Inflammatory macrophage treated with lipopolysaccharide for 1 hour (primary cell): Measurements from ENCODE around the gene ARHGEF26.

Experiments
- DNase-seq, 2 donors: peaks; one replicate each; pipeline ENCODE4 v3.0.0-alpha.2; 2020 to 2022

Gene ARHGEF26

DNA sequence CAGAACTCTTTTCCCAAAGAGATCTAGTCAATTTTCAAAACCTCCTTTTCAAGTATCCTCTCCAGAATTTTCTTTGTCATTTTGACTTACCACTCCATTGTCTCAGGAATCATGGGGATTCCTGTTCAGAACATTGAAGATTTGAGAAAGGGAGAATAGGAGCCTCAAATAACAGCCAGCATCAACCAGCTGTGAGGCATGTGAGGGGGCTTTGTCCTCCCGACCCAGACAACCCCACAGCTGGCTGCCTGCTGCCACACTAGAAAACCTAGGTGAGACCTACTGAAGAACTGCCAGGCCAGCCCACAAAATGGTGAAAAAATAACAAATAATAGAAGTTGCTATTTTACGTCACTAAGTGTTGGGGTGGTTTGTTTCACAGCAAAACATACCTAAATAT is 5.9 kb upstream of the ARHGEF26 start:
- DNase-seq, result no peak

DNA sequence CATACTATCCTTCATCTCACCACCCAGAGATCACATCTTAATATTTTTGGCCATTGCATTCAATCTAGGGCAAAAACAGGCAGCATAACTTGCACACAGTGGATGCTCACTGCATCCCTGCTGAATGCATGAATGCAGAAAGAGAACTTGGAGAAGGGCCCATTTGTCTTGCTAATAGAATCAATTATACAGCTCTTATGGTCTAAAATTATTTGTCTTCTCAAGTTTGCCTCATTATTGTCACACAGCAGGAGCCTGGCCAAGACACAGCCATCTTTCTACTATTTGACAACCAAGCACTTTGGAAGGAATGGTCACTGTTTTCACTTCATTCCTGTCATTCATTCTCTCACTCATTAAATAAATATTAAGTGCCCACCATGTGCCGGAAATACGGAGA is 1.2 kb upstream of the ARHGEF26 start:
- DNase-seq, result no peak

DNA sequence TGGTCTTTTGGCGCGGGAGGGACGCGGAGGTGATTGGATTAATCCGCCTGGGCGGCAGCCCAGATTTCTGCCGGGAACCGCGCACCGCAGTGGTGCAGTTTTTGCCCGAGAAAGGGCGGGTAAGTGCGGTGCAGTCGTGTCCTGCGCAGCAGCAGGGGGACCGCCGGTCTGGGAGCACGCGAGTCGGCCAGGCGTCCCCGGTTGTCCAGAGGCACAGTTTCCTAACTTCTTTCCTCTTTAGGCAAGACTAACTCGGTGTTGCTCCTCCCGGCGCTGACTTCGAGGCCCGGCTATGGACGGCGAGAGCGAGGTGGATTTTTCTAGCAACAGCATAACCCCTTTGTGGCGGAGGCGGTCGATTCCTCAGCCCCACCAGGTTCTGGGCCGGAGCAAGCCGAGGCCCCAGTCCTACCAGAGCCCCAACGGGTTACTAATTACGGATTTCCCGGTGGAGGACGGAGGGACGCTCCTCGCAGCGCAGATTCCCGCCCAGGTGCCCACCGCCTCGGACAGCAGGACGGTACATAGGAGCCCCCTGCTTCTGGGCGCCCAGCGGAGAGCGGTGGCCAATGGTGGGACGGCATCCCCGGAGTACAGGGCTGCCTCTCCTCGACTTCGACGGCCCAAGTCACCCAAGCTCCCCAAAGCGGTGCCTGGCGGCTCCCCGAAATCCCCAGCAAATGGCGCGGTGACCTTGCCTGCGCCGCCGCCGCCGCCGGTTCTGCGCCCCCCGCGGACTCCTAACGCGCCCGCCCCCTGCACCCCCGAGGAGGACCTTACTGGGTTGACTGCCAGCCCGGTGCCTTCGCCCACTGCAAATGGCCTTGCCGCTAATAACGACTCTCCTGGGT is 736 bp downstream of the ARHGEF26 start:
- DNase-seq, result peak; percentile 17 to 31

DNA sequence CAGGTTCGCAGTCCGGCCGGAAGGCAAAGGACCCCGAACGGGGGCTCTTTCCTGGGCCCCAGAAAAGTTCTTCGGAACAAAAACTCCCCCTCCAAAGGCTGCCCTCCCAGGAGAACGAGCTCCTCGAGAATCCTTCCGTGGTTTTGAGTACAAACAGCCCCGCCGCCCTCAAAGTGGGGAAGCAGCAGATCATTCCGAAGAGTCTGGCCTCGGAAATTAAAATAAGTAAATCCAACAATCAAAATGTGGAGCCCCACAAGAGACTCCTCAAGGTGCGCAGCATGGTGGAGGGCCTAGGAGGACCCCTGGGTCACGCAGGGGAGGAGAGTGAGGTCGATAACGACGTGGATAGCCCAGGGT is 1.3 kb downstream of the ARHGEF26 start:
- DNase-seq, result no peak

DNA sequence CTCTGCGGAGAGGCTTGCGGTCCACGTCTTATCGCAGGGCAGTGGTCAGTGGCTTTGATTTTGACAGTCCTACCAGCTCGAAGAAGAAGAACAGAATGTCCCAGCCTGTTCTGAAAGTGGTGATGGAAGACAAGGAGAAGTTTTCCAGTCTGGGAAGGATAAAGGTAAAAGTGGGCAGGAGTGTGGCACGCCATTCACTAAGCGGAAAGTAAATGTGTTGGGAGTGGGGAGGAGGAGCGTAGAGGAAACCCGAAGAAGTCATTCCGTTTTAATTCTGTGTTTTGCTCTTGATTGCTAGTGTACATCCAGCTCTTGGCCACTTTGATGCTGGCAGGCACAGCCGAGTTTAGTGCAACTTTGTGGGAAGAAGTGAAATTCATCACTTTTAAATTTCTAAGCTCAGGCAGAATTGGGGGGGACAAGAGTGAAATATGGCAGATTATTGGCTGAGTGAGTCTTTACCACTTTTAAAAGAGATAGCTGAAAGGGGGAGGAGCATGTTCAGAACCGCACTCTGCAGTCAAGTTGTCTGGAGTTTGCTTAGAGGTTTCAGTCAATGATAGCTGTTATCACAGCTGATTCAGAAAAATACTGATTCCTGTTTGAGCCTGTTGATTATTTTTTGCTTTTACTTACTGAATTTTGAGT is 1.8 kb downstream of the ARHGEF26 start:
- no peak for DNase-seq

DNA sequence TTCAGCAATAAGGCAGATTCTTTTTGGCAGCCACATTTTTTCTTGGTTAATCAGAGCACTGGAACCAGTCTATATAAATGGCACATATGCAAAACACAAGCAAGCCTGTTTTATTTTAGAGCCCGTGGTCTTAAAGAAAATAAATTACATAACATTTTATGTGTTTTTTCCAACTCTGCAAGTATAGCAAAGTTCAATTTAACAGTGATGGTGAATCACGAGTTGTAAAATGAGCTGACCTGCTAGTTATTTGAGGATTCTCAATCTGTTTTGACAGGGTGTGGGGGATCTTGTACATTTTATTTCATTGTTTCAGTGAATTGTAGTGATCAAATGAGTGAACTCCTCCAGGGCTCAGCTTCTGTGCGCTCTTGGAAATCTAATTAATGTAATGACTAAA is 2.7 kb downstream of the ARHGEF26 start:
- DNase-seq, result no peak

DNA sequence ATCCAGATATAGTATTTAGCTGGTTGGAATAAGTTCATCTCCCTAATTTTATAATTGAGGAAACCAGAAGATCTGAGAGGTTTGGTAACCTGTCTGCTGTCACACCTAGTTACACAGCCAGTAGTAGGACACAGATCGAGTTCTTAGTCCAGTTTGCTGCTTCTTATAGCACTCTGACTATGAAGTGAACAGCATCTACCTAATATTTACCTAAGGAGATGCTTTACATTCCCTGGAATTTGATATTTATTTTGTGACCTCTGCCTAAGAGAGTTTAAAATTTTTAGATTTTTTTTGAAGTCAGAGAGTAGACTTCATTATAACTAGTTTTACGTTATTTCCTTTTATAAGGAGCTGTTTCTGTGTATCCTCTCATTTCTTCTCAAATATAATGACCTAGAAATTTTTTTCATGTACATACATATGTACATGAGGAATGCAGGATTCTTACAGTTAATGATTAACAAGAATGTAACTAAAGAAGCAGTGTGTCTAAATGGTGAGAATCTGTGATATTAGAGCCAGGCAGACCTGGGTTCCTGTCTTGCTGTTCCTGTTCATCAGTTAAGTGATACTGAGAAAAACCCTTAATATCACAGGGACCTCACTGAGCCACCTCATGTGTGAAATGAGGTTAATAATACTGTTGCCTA is 4.3 kb downstream of the ARHGEF26 start:
- no peak for DNase-seq

DNA sequence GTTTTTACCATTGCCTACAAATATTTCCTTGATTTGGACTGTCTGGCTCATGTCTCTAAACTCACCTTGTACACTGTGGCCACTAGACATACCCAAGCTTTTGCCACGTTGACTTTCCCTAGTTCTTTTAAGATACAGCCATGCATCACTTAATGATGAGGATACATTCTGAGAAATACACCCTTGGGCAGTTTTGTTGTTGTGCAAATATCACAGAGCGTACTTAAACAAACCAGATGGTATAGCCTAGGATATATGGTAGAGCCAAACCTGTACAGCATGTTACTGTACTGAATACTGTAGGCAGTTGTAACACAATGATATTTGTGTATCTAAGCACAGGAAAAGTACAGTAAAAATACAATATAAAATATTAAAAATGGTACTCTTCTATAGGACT is 5.5 kb downstream of the ARHGEF26 start:
- DNase-seq, result no peak

DNA sequence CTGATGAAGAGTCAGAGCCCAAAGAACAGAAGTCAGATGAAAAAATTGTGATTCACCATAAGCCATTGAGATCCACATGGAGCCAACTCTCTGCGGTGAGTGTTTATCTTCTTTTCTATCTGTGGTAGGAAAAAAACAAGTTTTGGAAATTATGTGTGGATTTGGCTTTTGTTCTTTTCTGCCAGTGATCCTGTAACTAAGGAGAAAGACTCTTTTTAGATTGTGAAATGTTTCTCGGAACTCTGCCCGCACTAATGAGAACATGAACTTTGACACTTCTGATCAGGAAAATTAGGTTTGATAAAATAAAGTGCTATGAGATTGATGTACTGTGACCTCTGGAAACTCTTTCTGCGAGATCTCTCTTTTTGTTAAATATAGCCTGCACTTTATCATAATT is 8.4 kb downstream of the ARHGEF26 start:
- no peak for DNase-seq

DNA sequence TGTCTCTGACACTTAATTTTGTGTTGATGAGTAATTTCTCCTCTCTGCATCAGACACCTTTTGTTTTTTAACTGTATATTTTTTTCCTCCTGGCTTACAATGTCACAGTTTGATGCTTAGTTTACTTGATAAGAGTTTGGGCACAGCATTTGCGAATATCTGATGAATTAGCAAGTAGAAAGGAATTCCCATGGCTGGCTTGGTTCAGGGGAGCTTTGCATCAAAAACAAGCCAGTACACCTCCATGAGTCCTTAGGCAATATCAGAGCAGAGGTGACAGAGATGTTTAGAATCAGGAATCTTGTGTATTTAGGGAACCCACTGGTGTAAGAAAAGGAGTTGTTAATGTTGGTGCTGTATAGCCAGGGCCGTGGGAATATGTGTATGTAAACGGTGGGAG is 9.3 kb downstream of the ARHGEF26 start:
- DNase-seq, result no peak

DNA sequence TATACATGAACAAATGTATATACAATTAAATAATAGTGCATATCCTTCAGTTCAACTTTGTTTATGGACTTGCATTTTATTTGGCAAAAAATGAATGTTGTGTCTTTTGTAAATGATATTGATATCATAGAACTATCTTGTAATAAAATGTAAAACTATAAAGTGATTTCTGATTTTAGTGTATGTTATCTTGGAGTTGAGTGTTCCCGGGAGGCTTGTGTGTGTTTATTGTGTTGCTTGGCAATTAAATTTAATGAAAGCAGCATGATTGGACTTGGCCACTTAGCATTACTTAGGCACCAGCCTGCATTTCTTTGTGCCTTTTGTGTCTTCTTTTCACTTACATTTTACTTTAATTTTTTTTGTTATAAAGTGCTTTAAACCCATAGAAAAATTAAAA is 10.6 kb downstream of the ARHGEF26 start:
- DNase-seq, result no peak

DNA sequence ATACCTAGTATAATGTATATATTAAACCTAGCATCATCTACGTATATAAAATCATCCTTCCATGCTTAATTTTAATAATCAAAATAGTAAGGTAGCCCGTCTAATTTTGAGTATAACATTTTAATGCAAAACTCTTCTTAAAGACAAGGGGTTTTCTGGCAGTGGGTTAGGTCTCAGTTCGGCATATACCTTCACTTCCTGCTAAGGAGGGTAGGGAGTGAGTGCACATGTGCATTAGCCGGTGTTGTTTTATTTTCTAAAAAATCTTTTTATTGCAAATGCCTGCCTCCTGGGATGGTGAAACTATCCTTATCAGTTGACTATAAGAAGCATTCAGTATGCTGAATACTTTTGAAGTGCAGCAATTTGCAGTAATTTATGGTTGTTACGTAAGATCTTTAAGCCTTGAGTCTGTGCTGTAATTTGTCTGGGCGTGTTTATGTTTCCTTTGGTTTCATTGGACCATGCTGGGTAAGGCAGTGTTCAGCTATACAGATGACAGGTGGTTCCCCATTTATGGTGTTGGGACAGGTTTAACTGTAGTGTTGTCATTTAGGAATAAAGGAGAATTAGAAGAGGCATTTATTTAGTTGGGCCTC is 11.7 kb downstream of the ARHGEF26 start:
- peak in 1 of 2 donors; percentile 11 for DNase-seq

DNA sequence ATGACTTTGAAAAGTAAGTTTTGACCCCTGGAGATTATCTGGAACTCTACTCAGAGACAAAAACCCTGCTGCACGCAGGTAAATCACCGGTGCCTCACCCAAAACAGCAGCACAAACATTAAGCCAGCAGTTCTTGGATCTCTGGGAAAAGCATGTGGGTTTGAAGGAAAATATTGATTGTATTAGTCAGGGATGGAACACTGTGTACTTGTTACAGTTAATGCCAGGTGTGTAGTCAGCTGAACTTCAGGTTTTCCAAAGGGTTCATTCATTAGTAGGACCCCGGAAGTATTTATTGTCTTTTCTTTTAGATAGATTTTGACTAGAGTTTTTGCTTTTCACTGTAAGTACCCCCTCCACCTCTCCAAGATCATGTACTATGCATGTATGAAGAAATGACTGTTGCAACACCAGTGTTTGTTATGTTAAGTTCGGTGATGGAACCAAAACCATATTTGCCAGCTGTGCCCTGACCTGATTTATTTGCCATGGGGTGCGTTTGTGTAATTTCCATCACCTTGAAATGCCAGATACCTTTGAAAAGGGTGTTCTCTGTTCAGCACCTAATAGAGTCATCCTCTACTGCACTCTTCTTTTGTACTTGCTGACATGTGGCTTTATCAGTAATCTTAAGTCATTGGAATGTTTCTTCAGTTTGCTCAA is 14.5 kb downstream of the ARHGEF26 start:
- DNase-seq, result no peak

DNA sequence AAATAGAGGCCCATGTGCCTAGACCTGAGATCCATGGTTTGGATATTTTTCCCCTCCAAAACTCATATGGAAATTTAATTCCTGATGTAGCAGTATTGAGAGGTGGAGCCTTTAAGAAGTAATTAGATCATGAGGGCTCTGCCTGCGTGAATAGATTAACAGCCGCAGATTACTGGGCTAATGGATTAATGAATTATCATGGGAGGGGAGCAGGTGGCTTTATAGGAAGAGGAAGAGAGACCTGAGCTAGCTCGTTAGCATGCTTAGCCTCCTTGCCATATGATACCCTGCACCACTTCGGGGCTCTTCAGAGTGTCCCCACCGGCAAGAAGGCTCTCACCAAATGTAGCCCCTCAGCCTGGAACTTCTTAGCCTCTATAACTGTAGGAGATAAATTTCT is 15.8 kb downstream of the ARHGEF26 start:
- DNase-seq, result no peak

DNA sequence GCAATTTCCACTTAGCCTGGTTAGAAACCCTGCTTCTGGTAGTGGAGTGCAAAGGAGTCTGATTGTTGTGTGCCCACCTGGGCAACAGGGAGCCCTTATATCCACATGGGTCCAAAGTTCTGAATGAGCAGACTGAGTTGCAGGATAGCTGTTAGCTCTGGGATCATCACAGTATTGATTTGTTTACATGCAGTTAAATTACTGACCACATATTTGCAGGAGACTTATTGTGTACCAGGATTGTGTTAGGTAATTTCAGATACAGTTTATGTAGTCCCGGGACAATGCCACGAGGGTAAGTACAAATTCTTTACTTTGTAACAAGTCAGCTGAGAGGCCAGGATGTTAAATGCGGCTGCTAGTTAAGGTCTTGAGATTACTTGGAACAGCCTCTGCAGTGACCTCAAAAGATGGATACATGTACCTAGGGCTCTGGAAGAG is 18.8 kb downstream of the ARHGEF26 start:
- no peak for DNase-seq

DNA sequence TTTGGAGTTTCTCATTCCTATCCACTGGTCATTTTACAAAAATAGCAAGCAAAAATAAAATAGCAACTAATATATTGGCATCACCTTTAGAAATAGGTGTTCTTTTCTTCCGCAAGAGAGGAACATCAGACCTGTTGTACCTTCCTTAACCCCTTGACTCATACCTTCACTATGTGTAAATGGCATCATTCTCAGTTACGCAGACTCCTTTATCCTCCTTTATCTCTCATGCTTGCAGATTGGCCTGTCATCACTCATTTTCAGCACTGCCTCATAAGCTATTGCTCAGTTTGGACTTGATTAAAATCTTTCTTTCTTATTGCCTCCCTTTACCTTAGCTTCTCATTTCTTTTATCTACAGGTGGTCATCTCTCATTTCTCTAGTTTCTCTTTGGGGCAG is 21.4 kb downstream of the ARHGEF26 start:
- DNase-seq, result no peak

DNA sequence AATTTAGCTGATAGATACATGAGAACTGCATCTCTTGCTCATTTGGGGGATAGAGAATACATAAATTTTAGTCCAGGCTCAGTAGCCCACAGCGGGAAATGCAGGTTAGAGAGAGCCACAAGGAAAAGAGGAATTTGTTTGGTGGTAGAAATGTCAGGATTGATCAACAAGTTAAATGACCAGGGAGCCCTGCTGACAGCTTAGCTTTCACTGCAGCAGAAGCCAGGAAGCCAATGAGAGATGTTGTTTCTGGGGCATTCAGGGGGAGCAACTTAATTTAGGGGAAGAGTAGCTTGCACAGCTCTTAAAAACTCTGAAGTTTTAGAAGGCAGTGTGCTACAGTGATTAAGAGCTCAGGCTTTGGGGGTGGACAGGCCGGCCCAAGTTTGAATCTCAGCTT is 22.7 kb downstream of the ARHGEF26 start:
- DNase-seq, result no peak

DNA sequence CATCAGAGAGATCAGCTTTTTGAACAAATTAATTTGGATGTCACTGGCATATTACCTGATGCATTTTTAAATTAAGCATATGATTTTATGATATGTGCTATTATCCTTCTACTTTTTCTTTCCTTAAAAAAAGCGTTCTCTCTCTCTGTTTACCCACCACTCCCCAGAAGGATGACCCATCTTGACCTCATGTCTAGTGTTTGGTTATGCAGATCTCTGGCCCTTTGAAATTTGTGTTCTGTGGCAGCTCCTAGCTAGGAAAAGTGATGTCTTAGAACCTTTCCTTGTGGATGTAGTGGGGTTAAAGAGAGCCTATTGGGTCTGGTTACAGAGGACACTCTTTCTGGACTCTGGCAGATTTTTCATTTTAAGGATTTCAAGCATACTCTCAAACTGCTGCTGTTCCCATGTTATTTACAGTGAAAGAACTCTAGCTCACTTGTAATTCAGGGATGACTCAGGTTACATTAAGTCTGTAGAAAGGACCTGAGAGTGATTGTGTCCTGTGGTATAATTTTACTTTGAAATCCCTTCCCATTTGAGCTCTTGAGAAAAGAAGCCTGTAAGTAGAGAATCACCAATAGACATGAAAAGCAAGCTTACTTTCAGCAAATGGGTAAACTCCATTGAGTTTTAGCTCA is 23.8 kb downstream of the ARHGEF26 start:
- no peak for DNase-seq

DNA sequence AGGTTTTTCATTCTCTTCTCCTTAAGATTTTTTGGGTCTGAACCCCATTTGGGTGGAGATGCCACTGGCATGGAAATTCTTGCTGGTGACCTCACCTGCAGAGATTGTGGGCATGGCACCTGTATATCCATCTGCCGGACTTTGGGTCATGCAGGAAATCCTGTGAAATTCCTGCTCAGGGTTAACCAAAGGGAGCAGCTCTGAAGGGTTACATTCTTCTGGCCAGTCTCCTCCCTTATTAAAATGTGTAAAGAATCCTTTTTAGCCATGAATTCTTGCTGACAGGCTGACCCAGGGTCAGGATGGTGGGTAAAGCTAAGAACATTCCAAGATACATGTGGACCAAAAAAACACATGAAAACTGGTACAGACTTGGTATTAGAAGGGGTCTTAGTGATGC is 27.4 kb downstream of the ARHGEF26 start:
- DNase-seq, result no peak

DNA sequence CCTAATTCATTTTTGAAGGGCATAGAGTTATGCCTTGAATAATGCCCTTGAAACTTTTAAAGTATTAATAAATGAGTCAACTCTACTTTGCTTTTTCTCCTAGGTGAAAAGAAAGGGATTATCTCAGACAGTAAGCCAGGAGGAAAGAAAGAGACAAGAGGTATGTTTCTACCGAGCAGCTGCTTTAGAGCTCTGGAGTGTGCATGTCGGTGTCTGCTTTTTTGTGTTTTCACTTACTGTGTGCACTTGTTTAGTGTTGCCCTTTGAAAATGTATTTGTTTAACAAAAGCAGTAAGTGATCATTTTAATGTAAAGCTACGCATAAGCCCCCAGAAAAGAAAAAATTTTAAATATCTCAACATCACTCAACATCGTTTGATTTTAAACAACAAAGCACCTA is 28.1 kb downstream of the ARHGEF26 start:
- DNase-seq, result no peak

DNA sequence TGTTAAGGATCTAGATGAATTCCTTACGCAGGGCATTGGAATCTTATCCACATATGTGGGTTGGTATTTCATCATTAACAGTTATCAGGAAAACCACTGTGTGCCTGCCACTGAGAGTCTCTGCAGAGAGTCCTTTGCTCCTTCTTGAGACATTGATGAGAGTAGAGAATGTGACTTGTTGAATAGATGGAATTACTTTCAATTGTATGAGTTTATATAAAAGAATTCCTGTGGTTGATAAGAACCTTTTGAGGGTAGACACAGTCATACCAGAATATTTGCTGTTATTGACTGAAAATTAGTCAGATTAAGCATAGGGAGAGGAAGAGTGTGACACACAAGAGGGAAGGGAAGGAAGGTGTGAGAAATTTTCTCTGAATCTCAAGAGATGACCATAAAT is 30.8 kb downstream of the ARHGEF26 start:
- no peak for DNase-seq

DNA sequence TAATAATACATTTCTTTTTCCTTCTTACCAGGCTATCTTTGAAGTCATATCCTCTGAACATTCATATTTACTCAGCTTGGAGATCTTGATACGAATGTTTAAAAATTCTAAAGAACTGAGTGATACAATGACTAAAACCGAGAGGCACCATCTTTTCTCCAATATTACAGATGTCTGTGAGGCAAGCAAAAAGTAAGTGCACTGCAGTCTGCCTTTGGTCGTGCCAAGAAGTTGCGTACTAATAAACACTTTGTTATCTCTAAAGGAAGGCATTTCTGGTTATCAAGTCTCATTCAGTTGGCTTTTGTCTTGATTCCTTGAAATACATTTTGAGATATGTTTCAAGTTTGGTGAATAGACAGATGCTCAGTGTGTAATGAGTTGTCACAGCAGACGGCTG is 31.6 kb downstream of the ARHGEF26 start:
- DNase-seq, result no peak

DNA sequence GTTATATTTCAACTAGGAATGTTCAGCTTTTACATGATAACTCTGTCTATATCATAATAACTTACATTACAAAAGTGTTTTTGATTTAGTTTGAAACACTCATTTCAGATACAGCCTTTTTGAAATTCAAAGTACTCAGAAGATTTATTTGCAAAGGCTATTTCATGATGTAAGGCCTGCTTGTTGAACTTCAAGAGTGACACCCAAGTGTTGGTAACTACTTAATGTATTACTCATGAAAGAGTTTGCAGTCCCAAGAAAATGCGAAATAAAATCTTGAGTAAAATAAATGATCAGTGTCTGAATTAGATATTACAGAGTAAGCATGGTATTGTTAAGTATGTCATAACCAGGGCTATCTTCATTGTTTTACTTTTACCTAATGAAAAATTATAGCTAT is 35.3 kb downstream of the ARHGEF26 start:
- no peak for DNase-seq
